ENCODE measurements around the gene ADD3. TPM values are rescaled to one million over a fixed set of nuclear protein-coding genes. Genes with fewer than 3 reads are reported as not detected.

Gene ADD3
- total and polyA plus RNA-seq, 8 donors: 31.9 to 83.3 (median 47.2) TPM

DNA sequence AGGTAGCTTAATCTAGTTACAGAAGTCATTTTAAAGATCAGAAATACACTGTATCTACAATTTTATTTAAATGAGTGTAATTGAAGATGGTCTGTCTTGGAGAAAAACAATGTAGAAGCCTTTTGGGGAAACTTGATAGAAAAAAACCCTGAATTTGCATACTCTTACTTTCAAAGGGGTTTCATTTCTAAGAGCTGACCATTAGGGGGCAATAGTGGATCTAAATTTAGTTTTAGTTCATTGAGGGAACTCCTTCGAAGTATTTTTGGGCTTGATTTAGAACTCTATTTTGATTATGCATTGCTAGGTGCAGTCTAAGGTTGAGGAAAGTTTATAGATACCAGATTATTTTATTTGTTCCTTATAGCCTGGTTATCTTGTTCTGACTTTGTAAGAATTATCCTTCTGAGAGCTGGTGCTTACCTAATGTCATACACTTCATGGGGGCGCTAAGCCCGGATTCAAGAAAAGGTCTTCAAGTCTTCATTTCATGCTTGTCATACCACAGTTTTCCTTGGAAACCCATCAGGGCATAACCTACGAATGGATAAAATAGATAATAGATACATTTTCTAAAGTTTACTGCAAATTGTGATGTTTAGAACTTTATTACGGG, 130.5 kb downstream of the ADD3 start:
- H3K27ac ChIP-seq: no peak overlapping the region
- H3K36me3 ChIP-seq: no peaks in the 10 kb centered on the region
- no peaks in the 10 kb centered on the region for H3K27me3 ChIP-seq
- ATAC-seq (peak; percentile 49 to 86 (median 66)), FAIRE-seq (peak; percentile 96), DNase-seq (no peak)
- peaks cover 6 to 23% (median 9%) of the 10 kb centered on the region in 3 donors for H3K4me1 ChIP-seq
- intact Hi-C loops (cut with DNase I): loop anchor here in 2 of 3 donors (5.0 to 10.0 kb wide), 4 partner anchors 86 to 416 kb away; no protein-coding TSS in a partner anchor
- no peak overlapping the region for H3K4me3 ChIP-seq
- TF ChIP-seq, protein P1, sequence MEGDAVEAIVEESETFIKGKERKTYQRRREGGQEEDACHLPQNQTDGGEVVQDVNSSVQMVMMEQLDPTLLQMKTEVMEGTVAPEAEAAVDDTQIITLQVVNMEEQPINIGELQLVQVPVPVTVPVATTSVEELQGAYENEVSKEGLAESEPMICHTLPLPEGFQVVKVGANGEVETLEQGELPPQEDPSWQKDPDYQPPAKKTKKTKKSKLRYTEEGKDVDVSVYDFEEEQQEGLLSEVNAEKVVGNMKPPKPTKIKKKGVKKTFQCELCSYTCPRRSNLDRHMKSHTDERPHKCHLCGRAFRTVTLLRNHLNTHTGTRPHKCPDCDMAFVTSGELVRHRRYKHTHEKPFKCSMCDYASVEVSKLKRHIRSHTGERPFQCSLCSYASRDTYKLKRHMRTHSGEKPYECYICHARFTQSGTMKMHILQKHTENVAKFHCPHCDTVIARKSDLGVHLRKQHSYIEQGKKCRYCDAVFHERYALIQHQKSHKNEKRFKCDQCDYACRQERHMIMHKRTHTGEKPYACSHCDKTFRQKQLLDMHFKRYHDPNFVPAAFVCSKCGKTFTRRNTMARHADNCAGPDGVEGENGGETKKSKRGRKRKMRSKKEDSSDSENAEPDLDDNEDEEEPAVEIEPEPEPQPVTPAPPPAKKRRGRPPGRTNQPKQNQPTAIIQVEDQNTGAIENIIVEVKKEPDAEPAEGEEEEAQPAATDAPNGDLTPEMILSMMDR (IDR thresholded peaks at IDR 0.05): peak; percentile 23 to 48 (median 35)
- no peaks in the 10 kb centered on the region for H3K9me3 ChIP-seq
- WGBS, 2 donors: 65 to 67% methylated on average over 5 of the region's 5 CpGs

DNA sequence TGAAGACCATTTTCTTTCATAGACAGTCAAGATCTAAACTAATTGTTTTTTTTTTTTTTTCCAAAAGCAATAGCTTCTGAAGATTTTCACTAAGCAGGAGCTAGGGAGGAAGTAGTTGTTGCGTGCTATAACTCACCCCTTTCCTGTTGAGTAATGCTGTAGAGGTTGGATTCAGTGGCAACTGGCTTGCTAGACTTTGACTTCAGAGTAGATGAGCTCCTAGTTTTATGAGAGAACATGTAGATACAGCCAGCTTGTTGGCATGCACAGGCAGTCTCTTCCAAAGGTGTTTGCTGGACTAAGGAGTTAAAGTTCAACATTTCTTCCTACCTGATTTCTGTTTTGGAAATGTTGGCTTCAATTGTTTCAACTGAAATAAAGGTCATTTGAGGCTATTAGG, 133.4 kb downstream of the ADD3 start:
- no peak for ATAC-seq
- Histone ChIP-seq H3K9me3 (no peaks in the 10 kb centered on the region), H3K4me1 (peaks cover 6 to 23% (median 9%) of the 10 kb centered on the region in 3 donors), H3K4me3 (no peak overlapping the region), H3K36me3 (no peaks in the 10 kb centered on the region), H3K27me3 (no peaks in the 10 kb centered on the region), H3K27ac (no peak overlapping the region)
- TF ChIP-seq, protein P1 (IDR thresholded peaks at IDR 0.05): no peak
- FAIRE-seq: peak; percentile 53
- no peak for DNase-seq
- 91 to 93% methylated on average over 1 of the region's 1 CpG for WGBS, 2 donors
- intact Hi-C loops (cut with DNase I): loop anchor here in 1 of 3 donors (10.0 kb wide), 1 partner anchor 54 kb away; no protein-coding TSS in a partner anchor

DNA sequence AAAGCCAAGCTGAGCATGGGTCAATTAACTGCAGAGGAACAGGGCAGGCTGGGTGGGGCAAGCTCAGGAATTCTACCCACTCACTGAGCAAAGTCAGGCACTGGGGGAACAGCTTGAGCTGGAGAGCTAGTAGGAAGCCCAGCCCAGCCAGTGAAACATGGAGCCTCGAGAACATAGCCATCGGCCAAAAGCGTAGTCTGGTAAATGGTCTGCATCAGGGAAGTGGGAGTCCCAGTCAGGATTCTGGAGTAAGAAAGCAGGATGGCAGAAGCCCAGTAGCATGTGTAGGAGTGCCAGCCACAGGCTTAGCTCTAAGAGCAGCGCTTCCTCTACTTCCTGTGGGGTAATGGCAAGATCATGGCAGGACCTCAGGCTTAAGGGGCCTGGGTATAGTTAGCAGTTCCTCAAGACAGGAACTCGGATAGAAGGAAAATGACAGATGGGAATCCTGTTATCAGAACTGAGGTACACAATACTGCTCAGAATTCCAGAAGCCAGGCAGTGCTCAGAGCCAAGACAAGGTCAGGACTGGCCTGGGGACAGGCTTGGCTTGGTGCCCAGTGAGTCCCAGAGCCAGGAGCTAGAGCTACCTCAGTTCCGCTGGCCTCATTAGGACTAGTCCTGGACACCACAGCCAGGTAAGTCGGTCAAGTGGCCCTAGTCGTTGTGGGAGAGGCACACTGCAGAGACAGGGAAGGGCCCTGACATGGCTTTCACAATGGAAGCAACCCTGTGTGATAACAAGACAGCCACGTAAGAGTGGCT, 134.3 kb downstream of the ADD3 start:
- 41 to 42% methylated on average over 9 of the region's 9 CpGs for WGBS, 2 donors
- FAIRE-seq (no peak), ATAC-seq (peak; percentile 72 to 89 (median 84)), DNase-seq (peak; percentile 68 to 92 (median 78))
- Histone ChIP-seq H3K27ac (no peak overlapping the region), H3K36me3 (no peaks in the 10 kb centered on the region), H3K27me3 (no peaks in the 10 kb centered on the region), H3K9me3 (no peaks in the 10 kb centered on the region), H3K4me3 (no peak overlapping the region), H3K4me1 (peaks cover 6 to 20% (median 9%) of the 10 kb centered on the region in 3 donors)
- TF ChIP-seq, protein P1 (IDR thresholded peaks at IDR 0.05): no peak
- intact Hi-C loops (cut with DNase I): loop anchor here in 1 of 3 donors (10.0 kb wide), 1 partner anchor 53 kb away; no protein-coding TSS in a partner anchor

DNA sequence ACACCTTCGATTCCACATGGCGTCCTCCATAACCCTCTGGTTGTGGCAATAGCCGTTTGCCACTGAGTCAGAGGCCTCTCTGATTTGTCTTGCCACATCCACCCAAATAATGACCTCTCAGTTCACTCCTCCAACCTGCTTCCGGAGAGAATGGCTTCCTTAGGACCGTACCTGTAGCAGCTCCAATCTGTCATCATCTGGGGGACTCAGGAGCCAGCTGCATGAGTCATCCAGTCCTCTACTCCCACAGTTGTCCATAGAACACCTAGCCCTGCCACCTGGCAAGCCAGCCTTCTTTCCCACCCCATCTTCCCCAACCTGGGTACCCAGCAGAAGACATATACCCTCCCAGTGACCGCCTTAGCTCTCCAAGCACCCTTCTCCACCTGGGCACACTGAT, 135.2 kb downstream of the ADD3 start:
- intact Hi-C loops (cut with DNase I): loop anchor here in 1 of 3 donors (10.0 kb wide), 1 partner anchor 52 kb away; no protein-coding TSS in a partner anchor
- peak in 3 of 4 donors; percentile 21 to 45 (median 37) for ATAC-seq
- WGBS, 2 donors: 65 to 67% methylated on average over 6 of the region's 6 CpGs

More for the DNA sequence above, 135.2 kb downstream of the ADD3 start:
- DNase-seq (peak in 1 of 6 donors; percentile 32), FAIRE-seq (no peak)
- Histone ChIP-seq H3K36me3 (no peaks in the 10 kb centered on the region), H3K27ac (no peak overlapping the region), H3K27me3 (no peaks in the 10 kb centered on the region), H3K9me3 (no peaks in the 10 kb centered on the region), H3K4me3 (no peak overlapping the region), H3K4me1 (peaks cover 6 to 13% (median 9%) of the 10 kb centered on the region in 3 donors)
- TF ChIP-seq, protein P1 (IDR thresholded peaks at IDR 0.05): no peak

Data from pancreas (tissue), 10 donors.